Prostate gland (tissue), 2 donors: ENCODE results near the gene DAB1.

Experiments used
- CTCF ChIP-seq, 4 experiments: fragments of 200-600 bp in 2 of 4; fragments of 450-650 bp in 2 of 4; sonication (generic) in 2 of 4; IDR thresholded peaks; 1 replicate in 3 of 4; 2 replicates in 1 of 4; pipeline ENCODE4 v1.5.1; 2016 to 2019; ENCODE audit warnings: antibody characterized with exemption in 4 of 4, mild to moderate bottlenecking in 2 of 4, moderate library complexity in 2 of 4
- POLR2A ChIP-seq: fragments of 450-650 bp; IDR thresholded peaks from one replicate; pipeline ENCODE4 v1.6.1; 2016; ENCODE audit warnings: antibody characterized with exemption, mild to moderate bottlenecking
- POLR2AphosphoS5 ChIP-seq: sonication (generic); formaldehyde crosslinking; IDR thresholded peaks from one replicate; pipeline ENCODE4 v1.6.1; 2017; ENCODE audit warnings: antibody characterized with exemption

GRCh38 chr1:56952501-56952900 lies 471.4 kb downstream of the DAB1 start:
- TF ChIP-seq CTCF (IDR thresholded peaks at IDR 0.05) (no peak), POLR2A (no peak), POLR2AphosphoS5 (no peak)
